IgD-negative memory B cell (primary cell): ENCODE measurements around the gene TTC36. TPM values are rescaled to one million over a fixed set of nuclear protein-coding genes. Genes with fewer than 3 reads are reported as not detected.
"Not testable (repeated sequence)": the region's sequence is repeated elsewhere in the genome, so short reads cannot be mapped to it uniquely, and the experiment has no call there.

Experiments used
- H3K27ac Mint-ChIP-seq, 3 donors: one replicate each; pipeline ENCODE4 v1.8.0; 2020 to 2022; ENCODE audit warnings: mild to moderate bottlenecking in 3 of 3, mixed read lengths in 3 of 3, moderate library complexity in 1 of 3
- H3K27me3 Mint-ChIP-seq: one replicate; pipeline ENCODE4 v1.8.0; 2021; ENCODE audit warnings: mixed read lengths
- H3K36me3 Mint-ChIP-seq: one replicate; pipeline ENCODE4 v1.8.0; 2020; ENCODE audit warnings: mild to moderate bottlenecking, mixed read lengths
- H3K4me1 Mint-ChIP-seq, 3 donors: one replicate each; pipeline ENCODE4 v1.8.0; 2020 to 2022; ENCODE audit warnings: mixed read lengths in 3 of 3, mild to moderate bottlenecking in 1 of 3
- H3K4me3 Mint-ChIP-seq, 4 donors: one replicate each; pipeline ENCODE4 v1.8.0; 2020 to 2022; ENCODE audit warnings: mild to moderate bottlenecking in 4 of 4, mixed read lengths in 4 of 4, moderate library complexity in 3 of 4
- H3K9me3 Mint-ChIP-seq, 3 donors: one replicate each; pipeline ENCODE4 v1.8.0; 2020 to 2021; ENCODE audit warnings: mixed read lengths in 3 of 3, mild to moderate bottlenecking in 1 of 3
- polyA plus RNA-seq: library from polyadenylated mRNA; unstranded; fragments of 300-500 nt; fragmentation: Illumina TruSeq; gene quantifications from one replicate; pipeline ENCODE4 v1.2.3, GENCODE V29; 2021

The TTC36 gene
- polyA plus RNA-seq, 1 donor from 2014 or later, result 0.55 TPM

- no peaks in the 10 kb centered on the region for H3K9me3 Mint-ChIP-seq
- H3K27ac Mint-ChIP-seq, result peak overlapping the region in 1 of 3 donors; percentile 59
- no peaks in the 10 kb centered on the region for H3K27me3 Mint-ChIP-seq
- H3K4me1 Mint-ChIP-seq, result no peaks in the 10 kb centered on the region
- H3K36me3 Mint-ChIP-seq, result peaks cover 6% of the 10 kb centered on the region
- H3K4me3 Mint-ChIP-seq, result no peak overlapping the region
Observed at GRCh38 chr11:118544010-118544646, 16.9 kb downstream of the TTC36 start.

DNA sequence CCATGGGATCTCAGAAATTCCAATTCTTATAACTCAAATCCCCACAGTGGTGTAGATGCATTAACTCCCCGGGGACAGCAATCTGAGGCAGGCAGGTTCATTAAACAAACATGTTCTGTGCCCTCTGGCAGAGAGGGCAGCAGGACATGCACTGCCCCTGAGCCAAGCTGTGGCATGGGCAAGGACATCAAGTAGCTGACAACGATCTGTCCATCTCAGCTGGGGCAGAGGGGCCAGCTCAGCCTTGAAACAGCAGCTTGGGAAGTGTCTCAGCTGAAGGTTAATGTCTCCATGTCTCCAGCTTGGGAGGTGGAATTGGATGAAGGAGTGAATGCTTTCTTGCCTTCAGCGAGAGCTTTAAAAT lies 17.4 kb downstream of the TTC36 start:
- Mint-ChIP-seq H3K36me3 (peaks cover 6% of the 10 kb centered on the region), H3K27me3 (no peaks in the 10 kb centered on the region), H3K9me3 (no peaks in the 10 kb centered on the region), H3K4me3 (no peak overlapping the region), H3K27ac (no peak overlapping the region), H3K4me1 (no peaks in the 10 kb centered on the region)

DNA sequence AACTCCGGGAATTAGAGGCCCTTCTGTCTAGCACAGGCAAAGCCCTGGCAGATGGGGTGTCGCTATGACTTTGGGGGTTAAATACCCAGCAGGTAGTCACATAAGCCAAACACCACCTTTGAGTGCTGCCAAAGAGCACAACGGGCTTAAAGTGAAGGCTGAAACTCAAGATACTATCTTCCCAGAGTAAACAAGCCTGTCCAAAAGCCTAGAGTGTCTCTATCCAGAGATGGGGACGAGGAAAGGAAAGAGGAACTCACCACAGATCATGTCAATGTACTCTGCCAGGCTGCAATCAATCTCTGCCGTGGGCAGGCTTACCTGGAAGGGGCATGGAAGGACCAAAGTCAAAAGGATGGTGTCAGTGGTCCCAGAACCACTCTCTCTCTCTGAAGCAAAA lies 18.3 kb downstream of the TTC36 start:
- Mint-ChIP-seq H3K9me3 (no peaks in the 10 kb centered on the region), H3K27ac (no peak overlapping the region), H3K36me3 (peaks cover 5% of the 10 kb centered on the region), H3K27me3 (no peaks in the 10 kb centered on the region), H3K4me3 (no peak overlapping the region), H3K4me1 (no peaks in the 10 kb centered on the region)

DNA sequence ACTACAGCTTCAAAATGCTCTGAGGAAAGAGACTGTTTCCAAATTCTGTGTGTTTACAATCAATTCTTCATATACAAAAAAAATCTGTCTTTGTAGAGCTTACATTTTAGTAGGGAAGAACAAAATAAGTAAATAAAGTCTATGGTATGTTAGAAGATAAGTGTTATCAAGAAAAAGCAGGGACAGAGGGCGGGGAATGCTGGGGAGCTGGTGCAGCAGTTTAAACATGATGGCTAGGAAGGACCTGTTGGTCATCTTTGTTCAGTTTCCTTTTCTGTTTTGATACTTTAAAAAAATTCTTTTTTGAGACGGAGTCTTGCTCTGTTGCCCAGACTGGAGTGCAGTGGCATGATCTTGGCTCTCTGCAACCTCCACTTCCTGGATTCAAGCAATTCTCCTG lies 19.9 kb downstream of the TTC36 start:
- Mint-ChIP-seq H3K27ac (peak overlapping the region in 1 of 3 donors; percentile 11), H3K4me3 (no peak overlapping the region), H3K9me3 (no peaks in the 10 kb centered on the region), H3K4me1 (no peaks in the 10 kb centered on the region), H3K36me3 (peaks cover 5% of the 10 kb centered on the region), H3K27me3 (no peaks in the 10 kb centered on the region)

DNA sequence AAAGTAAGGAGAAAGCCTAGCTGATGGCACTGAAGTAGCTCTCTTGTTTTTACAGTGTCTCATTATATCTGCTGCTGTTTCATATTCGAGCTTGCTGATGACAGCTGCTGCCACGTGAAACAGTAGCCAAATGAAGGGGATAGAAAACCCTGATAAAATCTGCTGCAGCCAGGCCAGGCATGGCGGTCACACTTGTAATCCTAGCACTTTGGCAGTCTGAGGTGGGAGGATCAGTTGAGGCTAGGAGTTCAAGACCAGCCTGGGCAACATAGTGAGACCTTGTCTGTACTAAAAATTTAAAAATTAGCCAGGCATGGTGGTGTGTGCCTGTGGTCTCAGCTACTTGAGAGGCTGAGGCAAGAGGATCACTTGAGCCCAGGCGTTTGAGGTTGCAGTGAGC lies 25.1 kb downstream of the TTC36 start:
- Mint-ChIP-seq H3K4me3 (no peak overlapping the region), H3K9me3 (no peaks in the 10 kb centered on the region), H3K36me3 (peaks cover 10% of the 10 kb centered on the region), H3K27me3 (no peaks in the 10 kb centered on the region), H3K27ac (no peak overlapping the region), H3K4me1 (no peaks in the 10 kb centered on the region)

GRCh38 chr11:118560806-118561205 lies 33.5 kb downstream of the TTC36 start:
- H3K27me3 Mint-ChIP-seq, result no peaks in the 10 kb centered on the region
- peak overlapping the region in 1 of 4 donors; percentile 31 for H3K4me3 Mint-ChIP-seq
- peaks cover 6 to 16% (median 11%) of the 10 kb centered on the region in 3 donors for H3K4me1 Mint-ChIP-seq
- no peaks in the 10 kb centered on the region for H3K36me3 Mint-ChIP-seq
- no peaks in the 10 kb centered on the region for H3K9me3 Mint-ChIP-seq
- H3K27ac Mint-ChIP-seq, result no peak overlapping the region

DNA sequence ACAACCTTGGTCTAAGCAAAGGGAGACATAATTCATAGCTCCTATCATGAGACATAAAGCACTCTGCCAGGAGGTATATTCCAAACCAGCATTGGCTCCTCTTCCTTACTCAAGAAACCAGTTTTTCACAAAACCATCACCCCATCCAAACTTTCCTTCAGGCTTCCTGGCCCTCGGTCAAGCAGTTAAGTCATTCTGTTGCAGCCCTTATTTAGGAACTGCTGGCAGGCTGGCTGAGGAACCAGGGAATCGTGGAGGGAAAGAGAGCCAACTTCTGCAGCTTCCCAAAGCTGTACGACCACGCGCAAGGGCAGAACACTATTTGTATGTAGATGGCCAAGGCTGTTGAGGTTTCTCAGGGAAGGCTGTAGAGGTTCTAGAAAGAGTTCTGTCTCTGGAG lies 37.8 kb downstream of the TTC36 start:
- no peaks in the 10 kb centered on the region for H3K27me3 Mint-ChIP-seq
- no peaks in the 10 kb centered on the region for H3K36me3 Mint-ChIP-seq
- H3K27ac Mint-ChIP-seq, result peak overlapping the region in 2 of 3 donors; percentile 26 to 42
- H3K4me3 Mint-ChIP-seq, result peak overlapping the region; percentile 41 to 98 (median 68)
- H3K9me3 Mint-ChIP-seq, result no peaks in the 10 kb centered on the region
- H3K4me1 Mint-ChIP-seq, result peaks cover 9 to 22% (median 15%) of the 10 kb centered on the region in 3 donors

GRCh38 chr11:118569670-118570069 lies 42.4 kb downstream of the TTC36 start:
- peak overlapping the region in 1 of 4 donors; percentile 33 for H3K4me3 Mint-ChIP-seq
- H3K27ac Mint-ChIP-seq, result no peak overlapping the region
- no peaks in the 10 kb centered on the region for H3K27me3 Mint-ChIP-seq
- no peaks in the 10 kb centered on the region for H3K36me3 Mint-ChIP-seq
- peaks cover 26 to 39% (median 29%) of the 10 kb centered on the region in 3 donors for H3K4me1 Mint-ChIP-seq
- no peaks in the 10 kb centered on the region for H3K9me3 Mint-ChIP-seq

DNA sequence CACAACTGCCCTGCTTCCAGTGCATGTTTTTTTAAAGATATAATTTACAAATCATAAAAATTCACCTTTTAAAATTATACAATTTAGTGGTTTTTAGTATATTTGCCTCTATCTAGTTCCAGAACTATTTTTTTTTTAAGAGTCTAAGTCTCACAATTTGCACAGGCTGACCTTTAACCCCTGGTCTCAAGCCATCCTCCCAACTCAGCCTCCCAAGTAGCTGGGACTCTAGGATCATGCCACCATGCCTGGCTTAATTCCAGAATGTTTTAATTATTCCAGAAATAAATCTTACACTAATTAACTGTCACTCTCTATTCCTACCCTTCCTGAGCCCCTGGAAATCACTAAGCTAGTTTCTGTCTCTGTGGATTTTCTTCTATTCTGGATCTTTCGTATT lies 43.5 kb downstream of the TTC36 start:
- Mint-ChIP-seq H3K4me1 (peaks cover 30 to 41% (median 32%) of the 10 kb centered on the region in 3 donors), H3K9me3 (no peaks in the 10 kb centered on the region), H3K4me3 (peak overlapping the region in 3 of 4 donors; percentile 5 to 88 (median 87)), H3K27me3 (no peaks in the 10 kb centered on the region), H3K36me3 (no peaks in the 10 kb centered on the region), H3K27ac (peak overlapping the region in 1 of 3 donors; percentile 95)

DNA sequence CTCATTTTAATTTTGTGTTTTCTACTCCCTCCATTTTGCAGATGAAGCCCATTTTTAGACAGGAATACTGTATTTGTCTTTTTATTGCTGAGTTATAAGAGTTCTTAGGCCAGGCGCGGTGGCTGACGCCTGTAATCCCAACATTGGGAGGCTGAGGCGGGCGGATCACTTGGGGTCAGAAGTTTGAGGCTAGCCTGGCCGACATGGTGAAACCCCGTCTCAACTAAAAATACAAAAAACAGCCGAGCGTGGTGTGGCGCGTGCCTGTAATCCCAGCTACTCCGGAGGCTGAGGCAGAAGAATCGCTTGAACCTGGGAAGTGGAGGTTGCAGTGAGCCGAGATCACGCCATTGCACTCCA lies 44.4 kb downstream of the TTC36 start:
- H3K27me3 Mint-ChIP-seq, H3K9me3 Mint-ChIP-seq, H3K36me3 Mint-ChIP-seq: not testable (repeated sequence)
- Mint-ChIP-seq H3K4me3 (peak overlapping the region; percentile 87 to 98 (median 93)), H3K4me1 (peaks cover 29 to 41% (median 33%) of the 10 kb centered on the region in 3 donors), H3K27ac (peak overlapping the region; percentile 81 to 96 (median 95))

- no peaks in the 10 kb centered on the region for H3K36me3 Mint-ChIP-seq
- H3K27me3 Mint-ChIP-seq, result no peaks in the 10 kb centered on the region
- peaks cover 30 to 42% (median 35%) of the 10 kb centered on the region in 3 donors for H3K4me1 Mint-ChIP-seq
- peak within 1 kb of the TSS; percentile 87 to 98 (median 93) for H3K4me3 Mint-ChIP-seq
- no peaks in the 10 kb centered on the region for H3K9me3 Mint-ChIP-seq
- H3K27ac Mint-ChIP-seq, result peak within 1 kb of the TSS; percentile 81 to 96 (median 95)
Observed at GRCh38 chr11:118572061-118572980, 45.0 kb downstream of the TTC36 start, which contains the start of gene ARCN1. Gene ARCN1, plus strand, starts transcription at chr11:118572409. Its CDS starts 139 bp downstream, at chr11:118572548.

DNA sequence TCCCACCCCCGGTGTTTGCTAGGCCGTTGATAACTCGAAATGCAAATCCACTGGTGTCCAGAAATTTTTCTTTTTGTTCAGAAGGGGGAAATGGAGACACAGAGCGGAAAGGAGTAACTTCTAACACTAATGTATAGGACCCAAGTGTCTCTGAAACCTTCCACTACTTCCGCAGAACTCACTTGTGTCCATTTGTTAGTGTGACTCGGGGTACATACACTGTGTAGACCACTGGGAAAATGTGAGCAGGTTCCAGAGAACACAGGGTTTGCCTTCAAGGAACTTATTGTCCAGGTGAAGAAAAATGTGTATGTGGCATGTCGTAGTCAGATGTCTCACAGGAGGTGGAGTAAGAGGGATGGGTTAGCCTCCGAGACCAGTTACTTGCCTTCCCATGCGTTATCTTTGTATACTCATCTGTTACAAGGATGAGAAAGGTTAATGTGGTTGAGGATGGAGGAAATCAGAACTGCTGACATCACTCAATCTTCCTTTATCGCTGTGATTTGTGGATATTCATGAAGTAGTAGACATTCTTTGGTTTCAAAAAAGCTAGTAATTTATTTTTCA lies 45.8 kb downstream of the TTC36 start:
- peaks cover 2% of the 10 kb centered on the region for H3K27me3 Mint-ChIP-seq
- H3K9me3 Mint-ChIP-seq, result no peaks in the 10 kb centered on the region
- peak overlapping the region; percentile 87 to 98 (median 93) for H3K4me3 Mint-ChIP-seq
- H3K36me3 Mint-ChIP-seq, result no peaks in the 10 kb centered on the region
- peak overlapping the region; percentile 81 to 96 (median 95) for H3K27ac Mint-ChIP-seq
- H3K4me1 Mint-ChIP-seq, result peaks cover 34 to 46% (median 39%) of the 10 kb centered on the region in 3 donors

- H3K4me3 Mint-ChIP-seq, result peak overlapping the region in 3 of 4 donors; percentile 74 to 81 (median 81)
- peak overlapping the region in 1 of 3 donors; percentile 3 for H3K27ac Mint-ChIP-seq
- H3K27me3 Mint-ChIP-seq, result peaks cover 2% of the 10 kb centered on the region
- H3K36me3 Mint-ChIP-seq, result no peaks in the 10 kb centered on the region
- H3K4me1 Mint-ChIP-seq, result peaks cover 41 to 51% (median 46%) of the 10 kb centered on the region in 3 donors
- H3K9me3 Mint-ChIP-seq, result no peaks in the 10 kb centered on the region
Observed at GRCh38 chr11:118574636-118575035, 47.4 kb downstream of the TTC36 start.

GRCh38 chr11:118577995-118578394 lies 50.7 kb downstream of the TTC36 start:
- peaks cover 35 to 36% (median 35%) of the 10 kb centered on the region in 3 donors for H3K4me1 Mint-ChIP-seq
- H3K27ac Mint-ChIP-seq, H3K27me3 Mint-ChIP-seq, H3K4me3 Mint-ChIP-seq, H3K9me3 Mint-ChIP-seq, H3K36me3 Mint-ChIP-seq: not testable (repeated sequence)
